ELR (cell line): Measurements from ENCODE around the gene EVPL.

Source experiments
- DNase-seq: peaks from one replicate; pipeline ENCODE4 v3.0.0-alpha.2; 2015; ENCODE audit warnings: low read depth

The EVPL gene

GRCh38 chr17:76017481-76018339 lies 9.4 kb downstream of the EVPL start:
- DNase-seq, result no peak

DNA sequence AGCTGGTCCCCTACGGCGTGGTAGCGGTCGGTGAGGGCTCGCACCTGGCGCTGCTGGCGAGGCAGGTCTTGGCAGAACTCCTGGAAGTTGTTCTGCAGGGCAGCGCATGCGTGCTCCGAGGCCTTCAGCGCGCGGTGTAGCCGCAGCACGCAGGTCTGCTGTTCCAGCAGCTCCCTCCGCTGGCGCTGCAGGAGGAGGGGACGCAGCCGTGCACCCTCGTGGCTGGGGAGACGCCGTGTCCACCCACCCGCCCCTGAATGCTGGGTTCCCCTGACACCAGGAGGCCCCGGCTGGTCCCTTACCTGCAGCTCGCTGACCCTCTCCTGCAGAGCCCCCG lies 12.2 kb downstream of the EVPL start:
- no peak for DNase-seq

DNA sequence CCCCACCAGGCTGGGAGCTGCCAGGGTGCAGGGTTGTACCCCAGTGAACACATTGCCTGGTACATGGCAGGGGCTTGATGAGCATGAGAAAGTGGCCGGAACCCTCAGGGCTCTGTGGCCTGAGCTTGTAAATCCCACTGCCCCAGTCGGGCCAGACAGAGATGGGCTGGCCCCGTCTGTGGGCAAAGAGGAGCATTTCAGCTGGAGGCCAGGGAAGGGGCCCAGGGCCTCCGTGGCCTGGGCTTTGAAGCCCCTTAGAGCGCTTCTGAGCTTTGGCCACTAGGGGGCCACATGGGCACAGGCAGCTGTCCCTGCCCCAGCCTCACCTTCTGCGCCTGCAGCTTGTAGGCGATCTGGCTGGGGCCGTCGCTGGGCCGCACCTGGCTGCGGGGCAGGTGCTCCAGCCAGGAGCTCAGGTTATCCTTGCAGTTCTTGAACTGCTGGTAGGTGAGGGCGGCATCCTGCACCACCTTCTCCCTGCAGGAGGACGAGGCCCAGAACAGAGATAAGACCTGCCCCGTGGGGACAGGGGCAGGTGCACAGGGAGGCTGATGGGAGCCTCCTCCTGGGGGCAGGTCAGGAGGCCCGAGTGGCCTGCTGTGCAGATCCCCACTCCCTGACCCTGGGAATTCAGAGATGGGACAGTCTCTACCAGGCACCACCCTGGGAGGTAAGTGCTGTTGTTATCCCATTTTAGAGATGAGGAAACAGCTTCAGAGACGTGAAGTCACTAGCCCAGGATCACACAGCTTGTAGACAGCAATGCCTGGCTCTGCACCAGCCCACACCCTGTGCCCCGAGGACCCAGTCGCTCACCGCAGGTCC lies 12.8 kb downstream of the EVPL start:
- DNase-seq, result peak; percentile 84

- peak; percentile 32 for DNase-seq
Observed at GRCh38 chr17:76013377-76013932, 13.7 kb downstream of the EVPL start.

- DNase-seq, result peak; percentile 37
Observed at GRCh38 chr17:76011951-76012350, 15.2 kb downstream of the EVPL start.

GRCh38 chr17:76009969-76010661 lies 17.0 kb downstream of the EVPL start:
- DNase-seq, result no peak

- DNase-seq, result no peak
Observed at GRCh38 chr17:76009447-76009846, 17.7 kb downstream of the EVPL start.

DNA sequence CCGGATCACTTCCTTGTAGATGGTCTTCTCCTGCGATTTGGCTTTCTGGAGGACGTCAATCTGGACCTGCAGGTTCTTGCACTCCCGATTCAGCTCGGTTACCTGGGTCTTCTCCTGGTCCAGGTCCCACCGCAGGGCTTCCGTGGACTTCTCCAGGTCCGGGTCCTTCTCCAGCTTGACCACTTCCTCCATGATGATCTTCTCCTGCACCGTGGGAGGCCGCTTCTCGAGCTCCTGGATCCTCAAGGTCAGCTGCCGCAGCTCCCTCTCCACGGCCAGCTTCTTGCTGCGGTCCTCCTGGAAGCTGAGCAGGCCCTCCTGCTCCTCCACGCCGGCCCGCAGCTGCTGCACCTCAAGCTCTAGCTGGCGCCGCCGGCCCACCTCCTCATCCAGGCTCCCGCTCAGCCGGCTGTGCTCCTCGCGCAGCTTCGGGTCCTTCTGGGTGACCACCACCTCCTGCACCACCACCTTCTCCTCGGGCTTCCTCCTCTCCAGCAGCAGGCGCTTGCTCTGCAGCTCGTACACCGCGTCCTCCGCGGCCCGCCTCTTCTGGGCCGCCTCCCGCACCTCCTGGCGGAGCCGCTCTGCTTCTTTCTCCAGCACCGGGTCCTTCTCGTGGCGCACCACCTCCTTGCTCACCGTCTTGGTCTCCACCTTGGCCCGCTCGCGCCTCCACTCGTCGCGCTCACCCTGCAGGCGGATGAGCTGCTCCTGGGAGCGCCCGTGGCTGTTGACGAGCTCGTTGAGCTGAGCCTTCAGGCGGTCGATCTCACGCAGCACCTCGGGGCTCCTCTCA lies 18.3 kb downstream of the EVPL start:
- no peak for DNase-seq

- no peak for DNase-seq
Observed at GRCh38 chr17:76008208-76008607, 18.9 kb downstream of the EVPL start.

- no peak for DNase-seq
Observed at GRCh38 chr17:76007850-76008165, 19.3 kb downstream of the EVPL start.

DNA sequence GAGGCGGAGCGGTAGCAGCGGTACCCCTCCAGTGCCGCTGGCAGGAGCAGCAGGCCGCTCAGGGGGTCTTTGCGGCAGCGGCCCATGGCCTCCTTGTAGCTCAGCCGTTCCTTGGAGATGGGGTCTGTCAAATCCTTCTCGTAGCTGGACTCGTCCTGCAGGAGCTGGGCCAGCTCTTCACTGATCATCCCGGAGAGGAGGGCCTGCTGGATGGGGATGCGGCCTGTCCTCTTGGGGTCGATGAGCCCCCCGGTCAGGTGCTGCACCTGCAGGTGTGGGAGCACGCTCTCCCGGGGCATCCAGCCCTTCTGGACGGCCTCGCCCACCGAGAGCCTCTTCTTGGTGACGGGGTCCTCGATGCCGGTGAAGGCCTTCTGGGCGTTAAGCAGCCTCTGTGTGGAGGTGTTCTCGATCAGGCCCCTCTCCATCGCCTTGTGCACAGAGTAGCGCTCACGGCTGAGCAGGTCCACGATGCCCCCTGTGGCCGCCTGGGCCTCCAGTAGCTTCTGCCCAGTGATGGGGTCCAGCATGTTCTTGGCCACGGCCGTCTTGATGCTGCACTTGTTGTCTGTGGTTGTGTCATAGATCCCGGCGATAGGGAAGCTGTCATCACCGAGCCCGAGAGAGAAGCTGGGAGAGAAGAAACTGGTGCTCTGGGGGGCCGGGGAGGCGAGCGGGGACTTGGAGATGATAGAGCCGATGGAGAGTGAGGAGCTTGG lies 19.8 kb downstream of the EVPL start:
- no peak for DNase-seq

DNA sequence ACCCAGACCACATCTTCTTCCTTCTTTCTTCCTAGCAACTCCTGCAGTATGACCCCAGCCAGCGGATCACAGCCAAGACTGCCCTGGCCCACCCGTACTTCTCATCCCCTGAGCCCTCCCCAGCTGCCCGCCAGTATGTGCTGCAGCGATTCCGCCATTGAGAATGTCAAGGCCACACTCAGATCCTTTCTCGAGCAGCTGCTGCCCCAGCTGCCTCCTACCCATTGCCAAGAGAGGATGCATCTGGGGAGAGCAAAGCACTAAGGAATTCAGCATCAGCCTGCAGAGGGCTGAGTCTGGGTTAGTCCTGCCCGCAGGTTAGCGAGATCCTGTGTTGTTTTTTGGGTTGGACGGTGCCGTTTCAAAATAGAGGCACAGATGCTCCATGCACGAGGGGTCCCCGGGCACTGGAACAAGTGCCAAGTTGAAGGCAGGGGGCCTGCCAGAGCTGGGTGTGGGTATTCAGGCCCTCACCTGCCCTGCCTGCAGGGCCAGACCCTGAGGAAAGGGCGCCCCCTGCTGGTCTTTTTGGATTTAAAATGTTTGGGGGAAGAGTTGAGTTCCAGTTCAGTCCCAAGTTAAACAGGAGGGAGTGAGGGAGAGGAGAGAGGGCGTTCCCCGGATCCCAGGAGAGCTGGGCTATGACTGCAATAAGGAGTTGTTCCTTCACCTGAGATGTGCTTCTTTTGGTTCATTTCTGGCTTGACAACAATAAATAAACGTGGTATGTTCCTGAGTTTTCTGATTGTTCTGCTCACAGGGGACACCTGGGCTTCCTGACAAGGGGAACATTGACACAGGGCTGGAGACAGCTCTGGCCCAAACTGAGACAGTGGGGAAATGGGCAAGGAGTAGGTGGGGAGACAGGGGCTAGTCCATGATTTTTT lies 21.6 kb downstream of the EVPL start:
- peak; percentile 79 for DNase-seq

GRCh38 chr17:76004750-76005262 lies 22.3 kb downstream of the EVPL start:
- no peak for DNase-seq

DNA sequence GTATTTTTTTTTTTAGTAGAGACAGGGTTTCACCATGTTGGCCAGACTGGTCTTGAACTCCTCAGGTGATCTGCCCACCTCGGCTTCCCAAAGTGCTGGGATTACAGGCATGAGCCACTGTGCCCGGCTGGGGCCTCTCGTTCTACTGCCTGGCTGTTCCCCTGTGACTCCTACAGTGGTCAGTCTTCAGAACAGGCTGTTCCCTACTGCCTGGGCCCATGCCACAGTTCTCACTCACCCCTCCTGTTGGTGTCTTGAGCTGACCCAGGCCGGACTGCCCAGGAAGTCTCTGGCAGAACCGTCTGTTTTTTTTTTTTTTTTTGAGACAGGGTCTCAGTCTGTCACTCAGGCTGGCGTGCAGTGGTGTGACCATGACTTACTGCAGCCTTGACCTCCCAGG lies 23.2 kb downstream of the EVPL start:
- no peak for DNase-seq

- DNase-seq, result no peak
Observed at GRCh38 chr17:76002100-76002499, 25.0 kb downstream of the EVPL start.

DNA sequence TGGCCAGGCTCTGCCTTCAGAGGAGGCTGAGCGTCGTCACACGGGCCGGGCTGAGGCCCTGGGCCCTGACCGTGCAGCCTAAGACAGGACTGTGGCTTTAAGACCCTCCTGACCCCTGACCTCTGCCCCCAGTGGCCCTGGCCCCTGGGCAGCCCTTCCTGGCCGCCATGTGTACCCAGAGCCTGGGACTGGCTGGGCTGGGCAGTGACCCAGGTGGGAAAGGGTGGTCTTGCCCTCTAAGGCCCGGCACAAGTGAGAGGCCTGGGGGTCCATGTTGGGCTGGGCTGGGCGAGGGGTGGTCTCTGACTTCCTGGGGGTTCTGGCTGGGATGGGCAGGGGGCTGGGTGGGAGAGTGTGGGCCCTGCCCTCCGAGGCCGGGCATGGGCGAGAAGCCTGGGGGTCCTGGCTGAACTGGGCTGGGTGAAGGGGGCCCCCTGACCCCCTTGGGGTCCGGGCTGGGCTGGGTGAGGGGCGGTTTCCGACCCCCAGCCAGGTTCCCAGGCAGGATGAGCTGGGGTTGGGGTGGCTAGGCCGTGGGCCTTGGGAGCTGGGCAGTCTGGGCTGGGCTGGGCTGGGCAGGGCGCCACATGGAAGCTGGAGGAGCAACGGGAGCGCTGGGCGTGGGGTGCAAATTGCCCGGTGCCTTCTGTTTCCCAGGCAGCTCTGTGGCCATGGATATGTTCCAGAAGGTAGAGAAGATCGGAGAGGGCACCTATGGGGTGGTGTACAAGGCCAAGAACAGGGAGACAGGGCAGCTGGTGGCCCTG lies 26.2 kb downstream of the EVPL start, which contains the start of gene CDK3:
Gene CDK3 (plus strand): TSS at position 101 of the 767 bp plus-strand sequence. CDS start 571 bp downstream, at position 672.
- DNase-seq, result no peak

GRCh38 chr17:76000016-76000754 lies 26.9 kb downstream of the EVPL start:
- peak; percentile 74 for DNase-seq

- peak; percentile 81 for DNase-seq
Observed at GRCh38 chr17:75998327-75998795, 28.7 kb downstream of the EVPL start.
